HFF-Myc (cell line): ENCODE results near the gene FAM181A.

ENCODE experiments used
- DNase-seq: peaks from one replicate; pipeline ENCODE4 v3.0.0-alpha.2; 2011; ENCODE audit warnings: low read depth; ENCODE audit errors: extremely low read depth
- H3K4me3 ChIP-seq: replicated peaks from 2 replicates; pipeline ENCODE4 v1.5.1; 2011; ENCODE audit warnings: low read depth, mild to moderate bottlenecking, control low read depth, low read length
- TF ChIP-seq, protein P1 (sequence below): IDR thresholded peaks from 2 replicates; pipeline ENCODE4 v1.5.1; 2012; ENCODE audit warnings: mild to moderate bottlenecking, low read depth, low read length, control low read depth; ENCODE audit errors: missing control alignments

Gene FAM181A

DNA sequence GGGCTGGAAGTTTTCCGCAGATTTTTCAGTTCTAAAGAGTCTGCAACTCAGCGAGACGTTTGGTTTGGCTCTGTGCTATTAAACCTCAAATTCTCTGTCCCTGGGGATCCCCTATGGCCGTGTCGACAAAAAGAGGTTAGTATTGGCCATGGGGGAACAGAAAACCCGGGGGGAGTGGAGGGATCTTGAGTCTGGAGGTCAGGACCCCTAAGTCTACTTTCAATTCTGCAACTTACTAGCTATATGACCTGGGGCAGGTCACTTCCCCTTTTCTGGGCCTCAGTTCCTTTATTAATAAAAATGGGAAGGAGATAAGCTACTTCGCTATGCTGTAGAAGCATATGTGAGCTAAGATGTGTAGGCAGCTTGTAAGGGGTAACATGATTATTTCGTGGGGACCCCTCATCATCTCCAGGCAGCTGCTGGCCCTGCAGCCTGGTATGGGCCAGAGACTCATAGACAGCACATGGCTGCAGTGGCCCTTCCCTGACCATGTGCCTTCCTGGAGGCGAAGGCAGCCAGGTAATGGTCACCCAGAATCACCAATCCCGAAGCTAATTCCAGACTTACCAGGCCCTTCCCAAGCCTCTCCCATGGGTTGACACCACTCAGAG is 40.6 kb downstream of the FAM181A start:
- TF ChIP-seq, protein P1, sequence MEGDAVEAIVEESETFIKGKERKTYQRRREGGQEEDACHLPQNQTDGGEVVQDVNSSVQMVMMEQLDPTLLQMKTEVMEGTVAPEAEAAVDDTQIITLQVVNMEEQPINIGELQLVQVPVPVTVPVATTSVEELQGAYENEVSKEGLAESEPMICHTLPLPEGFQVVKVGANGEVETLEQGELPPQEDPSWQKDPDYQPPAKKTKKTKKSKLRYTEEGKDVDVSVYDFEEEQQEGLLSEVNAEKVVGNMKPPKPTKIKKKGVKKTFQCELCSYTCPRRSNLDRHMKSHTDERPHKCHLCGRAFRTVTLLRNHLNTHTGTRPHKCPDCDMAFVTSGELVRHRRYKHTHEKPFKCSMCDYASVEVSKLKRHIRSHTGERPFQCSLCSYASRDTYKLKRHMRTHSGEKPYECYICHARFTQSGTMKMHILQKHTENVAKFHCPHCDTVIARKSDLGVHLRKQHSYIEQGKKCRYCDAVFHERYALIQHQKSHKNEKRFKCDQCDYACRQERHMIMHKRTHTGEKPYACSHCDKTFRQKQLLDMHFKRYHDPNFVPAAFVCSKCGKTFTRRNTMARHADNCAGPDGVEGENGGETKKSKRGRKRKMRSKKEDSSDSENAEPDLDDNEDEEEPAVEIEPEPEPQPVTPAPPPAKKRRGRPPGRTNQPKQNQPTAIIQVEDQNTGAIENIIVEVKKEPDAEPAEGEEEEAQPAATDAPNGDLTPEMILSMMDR = no peak
- DNase-seq = no peak

DNA sequence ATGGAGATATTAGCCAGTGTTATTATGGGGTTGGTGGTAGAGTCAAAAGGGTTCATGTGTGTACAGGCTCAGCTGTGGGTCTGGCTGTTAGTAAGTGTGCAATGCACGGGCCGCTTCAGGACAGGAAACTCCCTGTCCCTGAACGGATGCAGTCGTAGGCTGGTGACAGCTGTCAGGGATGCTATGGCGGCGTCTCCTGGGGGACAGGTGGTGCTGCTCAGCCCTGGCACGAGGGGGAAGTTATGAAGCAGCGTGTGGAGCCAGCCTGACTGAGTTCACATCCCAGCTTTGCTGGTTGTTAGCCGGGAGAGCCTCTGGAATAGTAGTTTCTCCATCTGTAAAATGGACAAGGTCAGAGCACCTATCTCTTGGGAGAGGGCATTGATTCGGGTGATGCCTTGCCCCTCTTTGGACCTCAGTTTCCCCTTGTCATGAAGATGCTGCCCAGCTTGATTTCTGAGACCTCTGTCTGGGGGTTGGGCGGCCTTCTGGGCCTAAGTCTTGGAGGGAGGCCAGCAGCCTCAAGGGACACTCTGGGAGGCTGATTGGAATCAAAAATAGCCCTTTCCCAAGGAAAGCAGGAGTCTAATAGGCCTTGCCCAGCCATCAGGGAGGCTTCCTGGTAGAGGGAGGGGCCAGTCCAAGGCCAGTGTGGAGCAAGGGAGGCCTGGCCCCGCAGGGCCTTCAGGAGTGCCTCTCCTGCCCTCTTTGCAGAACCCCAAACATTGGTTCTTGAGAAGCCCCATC is 42.1 kb downstream of the FAM181A start:
- TF ChIP-seq, protein P1 = no peak

More for the DNA sequence above, 40.6 kb downstream of the FAM181A start:
- H3K4me3 ChIP-seq = no peak overlapping the region

DNA sequence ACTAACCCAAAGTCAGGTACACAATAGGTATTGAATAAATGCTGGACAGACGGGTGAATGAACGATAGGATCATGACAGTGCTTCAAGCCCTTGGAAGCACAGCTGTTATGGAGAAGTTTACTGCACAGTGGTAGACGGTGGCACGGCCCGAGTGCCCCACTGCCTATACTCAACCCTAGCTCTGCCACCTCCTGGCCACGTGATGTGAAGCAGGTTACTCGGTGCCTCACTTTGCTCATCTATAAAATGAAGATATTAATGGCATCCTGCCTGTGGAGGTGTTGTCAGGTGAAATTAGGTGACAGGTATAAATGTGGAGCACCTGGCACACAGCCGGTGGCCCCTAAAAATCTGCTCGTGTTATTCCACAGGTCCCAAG is 43.4 kb downstream of the FAM181A start:
- H3K4me3 ChIP-seq = no peak overlapping the region
- TF ChIP-seq, protein P1 = peak; percentile 32
- DNase-seq = no peak

More for the DNA sequence above, 42.1 kb downstream of the FAM181A start:
- no peak for DNase-seq
- H3K4me3 ChIP-seq = no peak overlapping the region

DNA sequence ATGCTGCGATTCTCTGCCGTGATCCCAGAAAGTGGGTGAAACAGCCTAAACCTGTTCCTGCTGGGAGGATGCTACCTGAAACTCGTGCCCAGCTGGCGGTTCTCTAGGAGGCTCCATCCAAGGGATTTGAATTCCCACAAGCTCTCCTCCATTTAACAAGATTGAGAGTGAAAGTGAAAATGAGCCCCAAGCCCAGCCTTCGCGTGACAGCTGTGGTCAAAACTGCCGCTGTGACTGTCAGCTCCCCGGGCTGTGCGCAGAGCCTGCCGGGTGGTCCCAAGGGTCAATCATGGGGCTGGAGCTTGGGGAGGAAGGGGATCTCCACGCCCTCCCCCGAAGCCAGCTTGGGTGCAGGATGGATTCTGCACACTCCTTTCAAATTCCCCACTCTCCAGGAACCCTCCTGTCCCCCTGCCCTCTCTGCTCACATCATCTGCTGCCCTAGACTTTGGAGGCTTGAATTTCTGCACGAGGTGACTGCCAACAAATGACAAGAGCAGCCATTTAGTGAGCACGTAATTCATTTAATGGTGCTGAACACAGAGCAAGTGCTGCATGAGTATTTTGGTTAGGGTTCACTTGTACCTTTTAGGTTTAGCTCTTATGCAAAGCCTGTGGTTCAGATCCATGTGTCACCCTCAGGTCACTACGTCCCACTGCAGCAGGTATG is 44.0 kb downstream of the FAM181A start:
- DNase-seq = no peak
- TF ChIP-seq, protein P1 = no peak
- no peak overlapping the region for H3K4me3 ChIP-seq

DNA sequence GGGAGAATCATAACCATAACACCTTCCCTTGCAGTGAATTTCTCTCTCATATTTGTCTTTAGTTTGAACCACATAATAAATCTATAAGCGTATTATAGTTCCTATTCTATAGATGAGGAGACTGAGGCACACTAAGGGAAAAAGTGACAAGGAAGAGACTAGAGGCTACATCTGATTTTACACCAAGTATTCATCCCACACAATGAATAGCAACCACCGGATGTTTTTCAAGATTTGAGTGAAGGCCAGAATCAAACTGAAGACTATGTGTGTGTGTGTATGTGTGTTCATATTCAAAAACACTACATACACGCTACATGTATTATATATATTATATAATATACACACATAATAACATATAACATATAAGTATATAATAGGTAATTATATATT is 44.5 kb downstream of the FAM181A start:
- no peak for DNase-seq
- TF ChIP-seq, protein P1 = no peak
- no peak overlapping the region for H3K4me3 ChIP-seq

DNA sequence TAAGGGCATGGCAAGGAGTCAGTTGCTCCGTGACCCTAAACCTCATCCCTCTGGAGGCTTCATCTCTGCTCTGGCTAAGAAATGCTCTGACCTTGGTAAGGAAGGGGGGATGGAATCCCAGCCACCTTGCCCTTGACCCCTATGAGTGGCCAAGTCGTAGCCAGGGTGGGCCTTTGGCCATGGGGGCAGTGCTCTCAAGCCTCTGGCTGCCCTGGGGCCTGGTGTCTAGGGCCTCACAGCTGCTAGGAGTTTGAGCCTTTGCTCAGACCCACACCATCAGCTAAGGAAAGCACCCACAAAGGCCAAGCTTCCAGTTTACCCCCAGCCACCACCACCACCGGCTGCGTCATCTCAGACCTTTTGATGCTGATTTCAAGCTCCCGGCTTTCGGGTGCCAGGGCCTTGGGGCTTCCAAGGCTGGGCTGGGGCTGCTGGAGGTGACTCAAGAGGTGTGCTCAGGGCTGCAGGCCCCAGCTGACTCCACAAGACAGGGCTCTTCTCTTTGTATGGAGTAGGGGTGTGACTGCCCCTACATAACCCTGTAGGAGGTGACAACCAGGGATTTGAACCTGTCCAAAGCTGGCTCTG is 45.6 kb downstream of the FAM181A start:
- TF ChIP-seq, protein P1 = no peak
- DNase-seq = no peak
- no peak overlapping the region for H3K4me3 ChIP-seq
